ENCODE measurements around the gene SLAMF6.
"Not testable (repeated sequence)": the region's sequence is repeated elsewhere in the genome, so short reads cannot be mapped to it uniquely, and the experiment has no call there.

The SLAMF6 gene

GRCh38 chr1:160541622-160542302 lies 18.7 kb upstream of the SLAMF6 start:
- DNase-seq, result no peak

- no peak for DNase-seq
These were observed 17.8 kb upstream of the SLAMF6 start for GRCh38 chr1:160540859-160541233.

- no peak for DNase-seq
These were observed 17.2 kb upstream of the SLAMF6 start for GRCh38 chr1:160539990-160540858.

- DNase-seq, result no peak
These were observed 16.6 kb upstream of the SLAMF6 start for GRCh38 chr1:160539684-160539989.

GRCh38 chr1:160538985-160539651 lies 16.1 kb upstream of the SLAMF6 start:
- no peak for DNase-seq

- DNase-seq, result no peak
These were observed 14.9 kb upstream of the SLAMF6 start for GRCh38 chr1:160537714-160538665.

GRCh38 chr1:160534823-160535605 lies 12.0 kb upstream of the SLAMF6 start:
- DNase-seq, result no peak

- DNase-seq, result not testable (repeated sequence)
These were observed 9.4 kb upstream of the SLAMF6 start for GRCh38 chr1:160532557-160532813.

GRCh38 chr1:160531809-160532556 lies 8.9 kb upstream of the SLAMF6 start:
- DNase-seq, result not testable (repeated sequence)

- not testable (repeated sequence) for DNase-seq
These were observed 6.4 kb upstream of the SLAMF6 start for GRCh38 chr1:160529401-160529952.

- DNase-seq, result not testable (repeated sequence)
These were observed 734 bp upstream of the SLAMF6 start for GRCh38 chr1:160523789-160524188.

GRCh38 chr1:160522136-160522535 lies 919 bp downstream of the SLAMF6 start:
- no peak for DNase-seq

- DNase-seq, result no peak
These were observed 1.5 kb downstream of the SLAMF6 start for GRCh38 chr1:160521554-160521953.

GRCh38 chr1:160520999-160521398 lies 2.1 kb downstream of the SLAMF6 start:
- DNase-seq, result no peak

- no peak for DNase-seq
These were observed 2.5 kb downstream of the SLAMF6 start for GRCh38 chr1:160520582-160520981.

GRCh38 chr1:160519642-160520435 lies 3.2 kb downstream of the SLAMF6 start:
- DNase-seq, result no peak

- not testable (repeated sequence) for DNase-seq
These were observed 5.5 kb downstream of the SLAMF6 start for GRCh38 chr1:160517519-160517918.

- not testable (repeated sequence) for DNase-seq
These were observed 7.1 kb downstream of the SLAMF6 start for GRCh38 chr1:160515908-160516307.

GRCh38 chr1:160504651-160505050 lies 18.4 kb downstream of the SLAMF6 start:
- DNase-seq, result no peak

GRCh38 chr1:160503087-160503486 lies 20.0 kb downstream of the SLAMF6 start:
- DNase-seq, result no peak

Data from DMS79 treated with DMSO at 0.1 percent for 48 hours (cell line).